Measurements from ENCODE around the gene KLHL35. TPM values are rescaled to one million over a fixed set of nuclear protein-coding genes. Genes with fewer than 3 reads are reported as not detected.

The KLHL35 gene
- polyA plus RNA-seq, 2 donors, result 0.24 to 0.39 TPM

DNA sequence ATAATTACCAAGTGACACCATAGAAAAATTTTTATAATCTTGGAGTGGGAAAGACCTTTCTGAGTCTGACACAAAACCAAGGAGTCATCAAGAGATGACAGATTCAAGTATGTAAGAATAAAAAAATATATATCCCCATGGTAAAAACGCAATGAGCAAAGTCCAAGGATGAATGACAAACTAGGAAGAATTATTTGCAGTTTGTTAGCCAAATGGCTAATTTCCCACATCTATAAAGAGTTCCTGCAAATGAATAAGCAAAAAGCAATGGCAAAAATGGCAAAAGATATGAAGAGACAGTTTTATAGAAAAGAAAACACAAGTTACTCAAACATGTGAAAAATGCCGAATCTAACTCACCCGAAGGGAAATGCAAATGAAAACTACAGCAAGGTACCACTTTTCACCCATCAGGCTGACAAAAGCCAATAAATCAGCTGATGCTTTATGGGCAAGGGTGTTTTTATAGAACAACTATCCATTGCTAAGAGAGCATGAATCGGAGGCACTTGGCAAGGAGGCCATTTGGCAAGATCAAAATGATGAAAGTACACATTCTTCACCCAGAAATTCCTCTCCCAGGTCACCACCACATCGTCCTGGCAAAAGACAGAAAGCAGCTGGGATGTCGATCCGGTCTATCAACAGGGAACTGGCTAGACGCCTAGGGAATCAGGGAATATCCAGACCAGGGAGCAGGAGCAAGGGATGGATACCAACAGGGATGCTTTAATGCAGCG is 21.1 kb upstream of the KLHL35 start:
- Histone ChIP-seq H3K4me1 (ENCODE audit: control insufficient read depth in 2 of 2, insufficient read depth in 2 of 2, low read length in 1 of 2) (no peaks in the 10 kb centered on the region), H3K4me3 (ENCODE audit: low read depth in 1 of 2, low read length in 2 of 2) (no peak overlapping the region), H3K9me3 (ENCODE audit: control insufficient read depth in 2 of 2, insufficient read depth in 1 of 2, low read depth in 1 of 2, low read length in 1 of 2) (no peaks in the 10 kb centered on the region), H3K27ac (ENCODE audit: low read depth in 2 of 2, low read length in 1 of 2) (no peak overlapping the region), H3K27me3 (ENCODE audit: control insufficient read depth in 1 of 2, insufficient read depth in 2 of 2, low read length in 2 of 2) (no peaks in the 10 kb centered on the region), H3K36me3 (ENCODE audit: control insufficient read depth in 2 of 2, insufficient read depth in 2 of 2, low read length in 1 of 2) (no peaks in the 10 kb centered on the region)
- 57 to 59% methylated on average over 9 of the region's 9 CpGs for WGBS, 2 donors

DNA sequence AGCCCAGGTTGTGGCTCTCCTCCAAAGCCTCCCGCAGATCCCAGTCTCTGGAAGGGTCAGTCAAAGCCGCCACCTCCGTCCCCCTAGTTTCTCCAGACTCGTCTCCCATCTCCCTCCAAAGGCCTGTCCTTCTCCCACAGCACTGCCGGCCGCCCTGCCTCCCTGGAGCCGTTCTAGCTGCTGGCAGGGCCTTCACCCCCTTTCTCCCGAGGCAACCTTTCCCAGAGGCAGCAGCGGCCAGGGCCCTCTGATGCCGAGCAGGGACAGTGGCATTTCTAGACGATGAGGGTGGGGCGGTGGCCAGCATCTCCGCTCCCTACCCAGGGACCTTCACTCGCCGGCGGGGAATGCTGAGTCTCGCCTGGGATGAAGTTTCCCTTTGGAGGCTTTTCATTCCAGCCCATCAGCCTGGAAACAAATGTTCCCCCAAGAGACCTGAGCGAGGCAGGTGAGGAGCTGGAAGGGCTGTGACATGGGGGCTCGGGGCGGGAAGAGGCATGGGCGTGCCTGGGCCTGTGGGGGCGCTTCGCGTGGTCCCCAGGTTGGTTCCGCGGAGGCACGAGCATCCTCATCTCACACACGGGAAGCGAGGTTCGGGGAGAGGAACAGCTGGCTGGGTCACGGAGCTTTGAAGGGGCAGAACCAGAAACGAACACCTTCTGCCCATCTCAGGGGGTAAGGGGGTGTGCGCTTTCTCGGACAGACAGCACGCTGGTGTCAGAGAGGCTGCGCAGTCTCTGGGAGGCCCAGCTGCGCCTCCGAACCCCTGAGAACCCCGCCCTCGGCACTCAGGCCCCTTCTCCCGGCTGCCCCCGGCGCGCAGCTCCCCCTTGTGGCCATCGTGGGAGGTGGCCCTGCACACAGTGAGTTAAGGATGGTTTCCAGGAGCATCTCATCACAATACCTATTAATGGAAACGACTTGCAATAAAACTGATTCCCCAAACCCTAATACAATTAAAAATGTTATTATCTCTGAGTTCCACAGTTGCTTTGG is 18.1 kb upstream of the KLHL35 start:
- H3K9me3 ChIP-seq (ENCODE audit: control insufficient read depth in 2 of 2, insufficient read depth in 1 of 2, low read depth in 1 of 2, low read length in 1 of 2), result no peaks in the 10 kb centered on the region
- H3K27me3 ChIP-seq (ENCODE audit: control insufficient read depth in 1 of 2, insufficient read depth in 2 of 2, low read length in 2 of 2), result no peaks in the 10 kb centered on the region
- no peaks in the 10 kb centered on the region for H3K4me1 ChIP-seq (ENCODE audit: control insufficient read depth in 2 of 2, insufficient read depth in 2 of 2, low read length in 1 of 2)
- H3K27ac ChIP-seq (ENCODE audit: low read depth in 2 of 2, low read length in 1 of 2), result no peak overlapping the region
- WGBS, 2 donors, result 66 to 73% methylated on average over 44 to 46 of the region's 46 CpGs
- H3K36me3 ChIP-seq (ENCODE audit: control insufficient read depth in 2 of 2, insufficient read depth in 2 of 2, low read length in 1 of 2), result no peaks in the 10 kb centered on the region
- H3K4me3 ChIP-seq (ENCODE audit: low read depth in 1 of 2, low read length in 2 of 2), result no peak overlapping the region

DNA sequence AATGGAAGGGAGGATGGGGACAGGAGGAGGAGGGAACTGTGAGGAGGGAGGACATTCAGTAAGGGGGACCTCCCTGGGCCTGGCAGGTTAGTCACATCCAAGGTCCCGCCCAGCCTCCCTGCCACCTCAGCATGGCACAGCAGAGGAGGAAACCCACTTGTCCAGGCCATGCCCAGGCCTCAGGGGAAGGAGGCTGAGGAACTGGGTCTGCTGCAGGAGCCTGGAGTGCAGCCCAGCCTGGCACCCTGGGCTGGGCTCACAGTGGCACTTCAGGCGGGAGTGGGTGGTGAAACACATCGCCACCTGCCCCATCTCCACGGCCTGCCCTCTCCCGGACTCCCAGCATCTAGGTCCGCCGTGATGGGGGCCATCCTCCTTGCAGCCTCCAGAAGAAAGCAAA is 17.2 kb upstream of the KLHL35 start:
- Histone ChIP-seq H3K27me3 (ENCODE audit: control insufficient read depth in 1 of 2, insufficient read depth in 2 of 2, low read length in 2 of 2) (no peaks in the 10 kb centered on the region), H3K36me3 (ENCODE audit: control insufficient read depth in 2 of 2, insufficient read depth in 2 of 2, low read length in 1 of 2) (no peaks in the 10 kb centered on the region), H3K27ac (ENCODE audit: low read depth in 2 of 2, low read length in 1 of 2) (no peak overlapping the region), H3K4me3 (ENCODE audit: low read depth in 1 of 2, low read length in 2 of 2) (no peak overlapping the region), H3K4me1 (ENCODE audit: control insufficient read depth in 2 of 2, insufficient read depth in 2 of 2, low read length in 1 of 2) (no peaks in the 10 kb centered on the region), H3K9me3 (ENCODE audit: control insufficient read depth in 2 of 2, insufficient read depth in 1 of 2, low read depth in 1 of 2, low read length in 1 of 2) (no peaks in the 10 kb centered on the region)
- 65 to 74% methylated on average over 7 of the region's 7 CpGs for WGBS, 2 donors

DNA sequence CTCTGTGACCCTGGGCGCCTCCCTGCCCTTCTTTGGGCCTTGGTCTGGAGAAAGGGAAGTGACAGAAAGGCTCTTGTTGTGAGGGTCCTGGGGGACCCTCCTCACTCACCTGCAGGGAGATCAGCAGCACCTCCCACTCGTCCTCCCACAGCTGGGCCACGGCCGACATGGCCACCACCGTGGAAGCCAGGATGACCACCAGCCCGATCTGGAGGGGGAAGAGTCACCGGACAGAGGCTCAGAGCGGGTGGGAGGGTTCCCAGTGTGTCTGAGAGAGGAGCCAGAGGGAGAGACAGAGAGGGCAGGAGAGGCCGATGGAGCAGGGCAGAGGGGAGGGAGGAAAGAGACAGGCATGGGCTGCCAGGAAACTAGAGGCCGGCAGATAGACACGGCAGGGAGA is 16.8 kb upstream of the KLHL35 start:
- Histone ChIP-seq H3K36me3 (ENCODE audit: control insufficient read depth in 2 of 2, insufficient read depth in 2 of 2, low read length in 1 of 2) (no peaks in the 10 kb centered on the region), H3K4me1 (ENCODE audit: control insufficient read depth in 2 of 2, insufficient read depth in 2 of 2, low read length in 1 of 2) (no peaks in the 10 kb centered on the region), H3K9me3 (ENCODE audit: control insufficient read depth in 2 of 2, insufficient read depth in 1 of 2, low read depth in 1 of 2, low read length in 1 of 2) (no peaks in the 10 kb centered on the region), H3K27me3 (ENCODE audit: control insufficient read depth in 1 of 2, insufficient read depth in 2 of 2, low read length in 2 of 2) (no peaks in the 10 kb centered on the region), H3K27ac (ENCODE audit: low read depth in 2 of 2, low read length in 1 of 2) (no peak overlapping the region), H3K4me3 (ENCODE audit: low read depth in 1 of 2, low read length in 2 of 2) (no peak overlapping the region)
- 84 to 87% methylated on average over 11 of the region's 11 CpGs for WGBS, 2 donors

DNA sequence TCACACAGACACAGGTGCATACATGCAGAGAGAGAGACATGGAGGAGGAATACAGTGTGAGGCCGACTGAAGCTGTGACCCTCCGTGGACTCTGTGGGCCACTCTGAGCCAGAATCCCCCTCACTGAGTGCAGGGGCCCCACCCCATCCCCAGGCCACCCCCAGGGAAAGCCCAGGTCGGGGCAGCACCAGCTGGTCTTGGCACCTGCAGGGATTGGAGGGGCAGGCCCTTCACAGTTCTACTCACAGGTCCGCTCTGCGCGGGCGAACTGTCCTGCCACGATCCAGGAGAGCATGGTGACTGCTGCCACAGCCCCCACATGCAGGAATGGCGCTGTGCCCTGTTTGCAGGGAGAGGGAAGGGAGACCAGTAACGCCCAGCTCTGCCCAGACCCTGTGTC is 16.3 kb upstream of the KLHL35 start:
- no peak overlapping the region for H3K27ac ChIP-seq (ENCODE audit: low read depth in 2 of 2, low read length in 1 of 2)
- WGBS, 2 donors, result 85 to 87% methylated on average over 10 of the region's 10 CpGs
- no peaks in the 10 kb centered on the region for H3K36me3 ChIP-seq (ENCODE audit: control insufficient read depth in 2 of 2, insufficient read depth in 2 of 2, low read length in 1 of 2)
- H3K4me1 ChIP-seq (ENCODE audit: control insufficient read depth in 2 of 2, insufficient read depth in 2 of 2, low read length in 1 of 2), result no peaks in the 10 kb centered on the region
- no peak overlapping the region for H3K4me3 ChIP-seq (ENCODE audit: low read depth in 1 of 2, low read length in 2 of 2)
- H3K9me3 ChIP-seq (ENCODE audit: control insufficient read depth in 2 of 2, insufficient read depth in 1 of 2, low read depth in 1 of 2, low read length in 1 of 2), result no peaks in the 10 kb centered on the region
- no peaks in the 10 kb centered on the region for H3K27me3 ChIP-seq (ENCODE audit: control insufficient read depth in 1 of 2, insufficient read depth in 2 of 2, low read length in 2 of 2)

DNA sequence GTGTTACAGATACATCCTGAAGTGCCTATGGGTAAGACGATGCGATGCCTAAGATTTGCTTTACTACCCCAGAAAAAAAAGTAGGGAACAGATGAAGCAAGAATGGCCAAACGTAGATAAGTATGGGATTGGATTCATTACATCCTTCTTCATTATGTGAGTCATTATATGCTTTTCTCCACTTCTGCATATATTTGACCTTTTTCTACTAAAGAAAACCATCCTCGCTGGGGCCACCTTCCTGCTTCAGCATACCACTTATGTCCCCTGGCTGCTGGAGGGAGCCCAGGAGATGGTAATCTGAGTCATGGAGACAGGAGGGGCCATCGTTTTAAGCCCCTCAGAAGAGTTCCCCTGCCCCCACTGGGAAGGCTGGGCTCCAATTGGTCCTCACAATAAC is 14.4 kb upstream of the KLHL35 start:
- no peaks in the 10 kb centered on the region for H3K27me3 ChIP-seq (ENCODE audit: control insufficient read depth in 1 of 2, insufficient read depth in 2 of 2, low read length in 2 of 2)
- H3K4me1 ChIP-seq (ENCODE audit: control insufficient read depth in 2 of 2, insufficient read depth in 2 of 2, low read length in 1 of 2), result no peaks in the 10 kb centered on the region
- no peak overlapping the region for H3K27ac ChIP-seq (ENCODE audit: low read depth in 2 of 2, low read length in 1 of 2)
- H3K9me3 ChIP-seq (ENCODE audit: control insufficient read depth in 2 of 2, insufficient read depth in 1 of 2, low read depth in 1 of 2, low read length in 1 of 2), result no peaks in the 10 kb centered on the region
- H3K4me3 ChIP-seq (ENCODE audit: low read depth in 1 of 2, low read length in 2 of 2), result no peak overlapping the region
- WGBS, 2 donors, result 69 to 75% methylated on average over 5 of the region's 5 CpGs
- H3K36me3 ChIP-seq (ENCODE audit: control insufficient read depth in 2 of 2, insufficient read depth in 2 of 2, low read length in 1 of 2), result no peaks in the 10 kb centered on the region

DNA sequence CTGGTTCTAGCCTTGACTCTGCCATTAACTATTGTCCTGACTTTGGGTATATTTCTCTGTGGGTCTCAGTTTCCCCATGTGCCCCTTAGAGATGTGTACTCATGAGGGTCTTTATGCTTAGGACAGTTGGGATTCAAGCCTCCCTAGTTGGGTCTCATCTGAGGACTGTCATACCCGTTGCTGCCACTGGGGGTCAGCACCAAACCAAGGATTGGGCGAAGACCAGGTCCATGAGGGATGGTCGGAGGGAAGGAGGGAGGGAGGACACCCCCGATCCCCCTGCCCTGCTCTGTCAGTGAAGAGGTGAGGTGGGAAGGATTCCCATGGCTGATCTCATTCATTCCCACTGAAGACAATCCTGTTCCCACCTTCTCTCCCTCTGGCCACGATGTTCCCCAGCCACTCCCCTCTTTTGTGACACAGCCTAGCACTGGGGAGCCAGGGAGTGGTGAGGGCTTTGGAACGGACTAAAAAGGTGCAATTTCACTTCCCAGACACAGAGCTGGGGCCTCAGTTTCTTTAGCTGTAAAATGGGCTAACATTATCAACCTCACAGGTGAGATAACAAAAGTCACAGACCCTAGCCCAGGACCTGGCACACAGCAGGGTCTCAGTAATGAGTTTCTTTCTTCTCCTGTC is 12.4 kb upstream of the KLHL35 start:
- Histone ChIP-seq H3K36me3 (ENCODE audit: control insufficient read depth in 2 of 2, insufficient read depth in 2 of 2, low read length in 1 of 2) (no peaks in the 10 kb centered on the region), H3K4me3 (ENCODE audit: low read depth in 1 of 2, low read length in 2 of 2) (no peak overlapping the region), H3K27me3 (ENCODE audit: control insufficient read depth in 1 of 2, insufficient read depth in 2 of 2, low read length in 2 of 2) (no peaks in the 10 kb centered on the region), H3K9me3 (ENCODE audit: control insufficient read depth in 2 of 2, insufficient read depth in 1 of 2, low read depth in 1 of 2, low read length in 1 of 2) (no peaks in the 10 kb centered on the region), H3K4me1 (ENCODE audit: control insufficient read depth in 2 of 2, insufficient read depth in 2 of 2, low read length in 1 of 2) (no peaks in the 10 kb centered on the region), H3K27ac (ENCODE audit: low read depth in 2 of 2, low read length in 1 of 2) (no peak overlapping the region)
- 7 to 11% methylated on average over 6 of the region's 6 CpGs for WGBS, 2 donors

DNA sequence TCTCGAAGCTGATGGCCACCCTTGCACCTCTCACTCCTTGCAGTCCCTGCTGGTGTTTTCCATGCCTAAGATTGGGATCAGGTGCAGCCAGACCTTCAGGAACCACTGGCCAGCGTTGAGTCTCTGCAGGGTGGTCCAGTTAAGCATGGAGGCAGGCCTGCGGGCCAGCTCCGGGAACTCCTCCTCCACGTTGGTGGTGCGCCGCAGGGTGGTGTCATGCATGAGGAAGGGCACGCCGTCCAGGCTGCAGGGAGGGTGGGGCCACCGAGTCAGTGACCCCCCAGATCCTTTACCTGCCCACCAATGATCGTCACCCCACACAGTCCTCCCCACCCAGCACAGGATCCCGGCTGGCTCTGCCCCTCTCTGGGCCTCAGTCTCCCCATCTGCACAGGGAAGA is 10.0 kb upstream of the KLHL35 start:
- Histone ChIP-seq H3K36me3 (ENCODE audit: control insufficient read depth in 2 of 2, insufficient read depth in 2 of 2, low read length in 1 of 2) (no peaks in the 10 kb centered on the region), H3K9me3 (ENCODE audit: control insufficient read depth in 2 of 2, insufficient read depth in 1 of 2, low read depth in 1 of 2, low read length in 1 of 2) (no peaks in the 10 kb centered on the region), H3K27me3 (ENCODE audit: control insufficient read depth in 1 of 2, insufficient read depth in 2 of 2, low read length in 2 of 2) (no peaks in the 10 kb centered on the region), H3K4me1 (ENCODE audit: control insufficient read depth in 2 of 2, insufficient read depth in 2 of 2, low read length in 1 of 2) (no peaks in the 10 kb centered on the region), H3K4me3 (ENCODE audit: low read depth in 1 of 2, low read length in 2 of 2) (no peak overlapping the region), H3K27ac (ENCODE audit: low read depth in 2 of 2, low read length in 1 of 2) (no peak overlapping the region)
- 89% methylated on average over 12 of the region's 12 CpGs for WGBS, 2 donors

DNA sequence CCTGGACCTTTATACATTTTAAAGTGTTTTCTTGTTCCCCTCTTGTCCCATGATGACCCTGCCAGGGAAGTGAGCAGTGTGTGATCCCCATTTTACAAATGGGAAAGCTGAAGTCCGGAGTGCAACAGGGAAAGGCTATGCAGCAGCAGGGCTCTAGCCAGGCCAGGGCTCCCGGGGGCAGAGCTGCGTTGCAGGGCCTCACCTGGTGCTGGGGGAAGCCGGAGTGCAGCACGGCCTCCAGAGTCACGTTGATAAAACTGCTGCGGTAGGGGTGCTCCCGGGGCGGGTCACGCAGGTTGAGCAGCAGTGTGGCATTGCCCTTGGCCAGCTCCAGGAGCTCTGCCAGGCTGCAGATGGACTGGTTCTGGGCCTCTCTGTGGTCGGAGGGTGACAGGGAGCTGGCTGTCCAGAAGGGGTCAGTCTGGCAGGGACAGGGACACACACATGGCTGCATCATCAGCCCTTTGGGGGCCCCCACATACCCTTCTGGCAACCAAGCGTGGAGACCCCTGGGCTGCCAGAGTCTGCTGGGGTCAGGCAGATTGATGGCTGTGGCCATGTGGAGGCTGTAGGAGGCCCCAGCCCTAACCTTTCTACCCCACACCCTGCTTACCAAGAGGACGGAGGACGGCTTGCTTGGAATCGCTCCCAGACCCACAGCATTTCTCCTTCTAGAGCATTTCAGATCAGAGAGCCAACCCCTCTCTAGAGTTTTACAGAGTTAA is 9.3 kb upstream of the KLHL35 start:
- Histone ChIP-seq H3K4me1 (ENCODE audit: control insufficient read depth in 2 of 2, insufficient read depth in 2 of 2, low read length in 1 of 2) (no peaks in the 10 kb centered on the region), H3K4me3 (ENCODE audit: low read depth in 1 of 2, low read length in 2 of 2) (no peak overlapping the region), H3K27me3 (ENCODE audit: control insufficient read depth in 1 of 2, insufficient read depth in 2 of 2, low read length in 2 of 2) (no peaks in the 10 kb centered on the region), H3K36me3 (ENCODE audit: control insufficient read depth in 2 of 2, insufficient read depth in 2 of 2, low read length in 1 of 2) (no peaks in the 10 kb centered on the region), H3K9me3 (ENCODE audit: control insufficient read depth in 2 of 2, insufficient read depth in 1 of 2, low read depth in 1 of 2, low read length in 1 of 2) (no peaks in the 10 kb centered on the region), H3K27ac (ENCODE audit: low read depth in 2 of 2, low read length in 1 of 2) (no peak overlapping the region)
- WGBS, 2 donors, result 78 to 81% methylated on average over 15 of the region's 15 CpGs
